ENCODE data around the gene FAM174C.
A peak's percentile ranks its signal among the peaks of the same experiment; 100 is the strongest.
"Not testable (repeated sequence)": the region's sequence is repeated elsewhere in the genome, so short reads cannot be mapped to it uniquely, and the experiment has no call there.

Gene FAM174C

GRCh38 chr19:1307755-1308303 is 32.5 kb downstream of the FAM174C start:
- no peak for DNase-seq

GRCh38 chr19:1308718-1309117 is 33.4 kb downstream of the FAM174C start:
- DNase-seq = no peak

- no peak for DNase-seq
Observed at GRCh38 chr19:1309977-1310852, 34.9 kb downstream of the FAM174C start.

GRCh38 chr19:1310853-1311180 is 35.5 kb downstream of the FAM174C start:
- DNase-seq = no peak

GRCh38 chr19:1311543-1312091 is 36.3 kb downstream of the FAM174C start:
- DNase-seq = no peak

GRCh38 chr19:1312767-1313694 is 37.7 kb downstream of the FAM174C start:
- DNase-seq = no peak

GRCh38 chr19:1313695-1314613 is 38.6 kb downstream of the FAM174C start:
- no peak for DNase-seq

- DNase-seq = peak; percentile 15
Observed at GRCh38 chr19:1315470-1316166, 40.3 kb downstream of the FAM174C start.

- no peak for DNase-seq
Observed at GRCh38 chr19:1316466-1316865, 41.1 kb downstream of the FAM174C start.

GRCh38 chr19:1317274-1318003 is 42.1 kb downstream of the FAM174C start:
- no peak for DNase-seq

GRCh38 chr19:1318678-1319471 is 43.5 kb downstream of the FAM174C start:
- peak; percentile 17 for DNase-seq

- not testable (repeated sequence) for DNase-seq
Observed at GRCh38 chr19:1320282-1320650, 44.9 kb downstream of the FAM174C start.

GRCh38 chr19:1321539-1321938 is 46.2 kb downstream of the FAM174C start:
- no peak for DNase-seq

GRCh38 chr19:1322198-1322981 is 47.1 kb downstream of the FAM174C start:
- DNase-seq = no peak

- no peak for DNase-seq
Observed at GRCh38 chr19:1324249-1324805, 49.0 kb downstream of the FAM174C start.

- peak; percentile 70 for DNase-seq
Observed at GRCh38 chr19:1324806-1325567, 49.7 kb downstream of the FAM174C start.

GRCh38 chr19:1325568-1326294 is 50.4 kb downstream of the FAM174C start:
- no peak for DNase-seq
